ENCODE results near the gene ALDOA.
"Not testable (repeated sequence)": the region's sequence is repeated elsewhere in the genome, so short reads cannot be mapped to it uniquely, and the experiment has no call there.

ALDOA gene

GRCh38 chr16:30092373-30093010 lies 26.9 kb downstream of the ALDOA start:
- peak; percentile 89 for DNase-seq

- DNase-seq, result no peak
These were observed 29.1 kb downstream of the ALDOA start for GRCh38 chr16:30094541-30095165.

GRCh38 chr16:30095166-30096078 lies 29.9 kb downstream of the ALDOA start:
- DNase-seq, result no peak

GRCh38 chr16:30096105-30096861 lies 30.7 kb downstream of the ALDOA start, which contains the start of gene YPEL3:
TSS of gene YPEL3 (minus strand) at chr16:30096213. CDS start at chr16:30095482, 731 bp downstream.
- DNase-seq, result peak; percentile 91

- peak; percentile 38 for DNase-seq
These were observed 31.5 kb downstream of the ALDOA start for GRCh38 chr16:30096862-30097563.

- DNase-seq, result no peak
These were observed 38.5 kb downstream of the ALDOA start for GRCh38 chr16:30104090-30104489.

GRCh38 chr16:30104492-30104891 lies 38.9 kb downstream of the ALDOA start:
- DNase-seq, result no peak

- no peak for DNase-seq
These were observed 42.7 kb downstream of the ALDOA start for GRCh38 chr16:30108059-30108850.

- no peak for DNase-seq
These were observed 45.1 kb downstream of the ALDOA start for GRCh38 chr16:30110661-30111060.

GRCh38 chr16:30112197-30113030 lies 46.9 kb downstream of the ALDOA start:
- DNase-seq, result peak; percentile 37

GRCh38 chr16:30113031-30113710 lies 47.6 kb downstream of the ALDOA start, which contains the start of gene GDPD3:
TSS of gene GDPD3 (minus strand) at chr16:30113537. CDS start at chr16:30113478, 59 bp downstream.
- DNase-seq, result no peak

GRCh38 chr16:30113711-30114333 lies 48.3 kb downstream of the ALDOA start:
- no peak for DNase-seq

GRCh38 chr16:30114411-30114810 lies 48.9 kb downstream of the ALDOA start:
- DNase-seq, result no peak

- not testable (repeated sequence) for DNase-seq
These were observed 49.3 kb downstream of the ALDOA start for GRCh38 chr16:30114833-30115232.

GRCh38 chr16:30115238-30115637 lies 49.7 kb downstream of the ALDOA start:
- no peak for DNase-seq

GRCh38 chr16:30116291-30117207 lies 51.0 kb downstream of the ALDOA start:
- no peak for DNase-seq

GRCh38 chr16:30117768-30118167 lies 52.2 kb downstream of the ALDOA start:
- no peak for DNase-seq

- DNase-seq, result no peak
These were observed 53.9 kb downstream of the ALDOA start for GRCh38 chr16:30119428-30119827.

Data from CD4-positive, alpha-beta T cell treated with Interferon gamma for 1 hour (primary cell).